PC-9 (cell line): Measurements from ENCODE around the gene PLK2. TPM values are rescaled to one million over a fixed set of nuclear protein-coding genes. Genes with fewer than 3 reads are reported as not detected.

Source experiments
- BruUV-seq: library from RNA; stranded (reverse); fragments of 400-500 nt; replicated peaks from 2 replicates; lab custom pipeline; 2021; lab: Mats Ljungman, UMichigan
- CTCF ChIA-PET: fragments of 300-600 bp; sonication (Branson Sonifier 250); formaldehyde crosslinking; loops from one replicate; lab custom pipeline; 2022; ENCODE audit warnings: antibody characterized with exemption; lab: Charles Lee
- POLR2A ChIA-PET: fragments of 300-600 bp; sonication (Branson Sonifier 250); formaldehyde crosslinking; loops from one replicate; lab custom pipeline; 2022; ENCODE audit warnings: antibody characterized with exemption; ENCODE audit not compliant: unreplicated experiment; lab: Charles Lee
- DNase-seq, 2 experiments: peaks; one replicate each; pipeline versions ENCODE4 v3.0.0 to v3.0.0-alpha.2; 2015 to 2022; ENCODE audit warnings: mixed read lengths in 1 of 2
- H2AFZ ChIP-seq: fragments of 200-600 bp; sonication (generic); 2 replicates; pipeline ENCODE4 v1.8.1; 2017; ENCODE audit warnings: antibody characterized with exemption
- H3F3A ChIP-seq: fragments of 200-600 bp; sonication (generic); 2 replicates; pipeline ENCODE4 v1.8.1; 2017; ENCODE audit warnings: antibody characterized with exemption, mild to moderate bottlenecking, low read depth; ENCODE audit not compliant: insufficient read depth
- H3K27ac ChIP-seq: fragments of 200-600 bp; sonication (generic); 2 replicates; pipeline ENCODE4 v1.6.1; 2016; ENCODE audit warnings: mixed run types
- H3K27me3 ChIP-seq: fragments of 200-600 bp; sonication (generic); 2 replicates; pipeline ENCODE4 v1.6.1; 2016; ENCODE audit warnings: low read depth, mixed run types; ENCODE audit not compliant: insufficient read depth
- H3K36me3 ChIP-seq: fragments of 200-600 bp; sonication (generic); 2 replicates; pipeline ENCODE4 v1.6.1; 2016; ENCODE audit warnings: low read depth, mixed run types
- H3K4me1 ChIP-seq: fragments of 200-600 bp; sonication (generic); replicated peaks from 2 replicates; pipeline ENCODE4 v1.6.1; 2016; ENCODE audit warnings: mixed run types; ENCODE audit not compliant: insufficient read depth
- H3K4me2 ChIP-seq: fragments of 200-600 bp; sonication (generic); 2 replicates; pipeline ENCODE4 v1.6.1; 2017; ENCODE audit warnings: mixed run types
- H3K4me3 ChIP-seq: fragments of 200-600 bp; sonication (generic); 2 replicates; pipeline ENCODE4 v1.6.1; 2016; ENCODE audit warnings: mixed run types
- H3K79me2 ChIP-seq: fragments of 200-600 bp; sonication (generic); 2 replicates; pipeline ENCODE4 v1.6.1; 2017; ENCODE audit warnings: low read depth, mixed run types
- H3K9me2 ChIP-seq: fragments of 200-600 bp; sonication (generic); 2 replicates; pipeline ENCODE4 v1.8.1; 2017; ENCODE audit warnings: mild to moderate bottlenecking; ENCODE audit not compliant: insufficient read depth
- H3K9me3 ChIP-seq: fragments of 200-600 bp; sonication (generic); 2 replicates; pipeline ENCODE4 v1.8.1; 2016; ENCODE audit warnings: low read depth; ENCODE audit not compliant: insufficient read depth
- H4K20me1 ChIP-seq: fragments of 200-600 bp; sonication (generic); 2 replicates; pipeline ENCODE4 v1.8.1; 2017; ENCODE audit not compliant: insufficient read depth
- CTCF ChIP-seq: fragments of 200-600 bp; sonication (generic); conservative IDR thresholded peaks from 2 replicates; pipeline ENCODE4 v1.6.1; 2017; ENCODE audit warnings: mixed run types, antibody characterized with exemption, mild to moderate bottlenecking, moderate library complexity
- EZH2 ChIP-seq: fragments of 200-600 bp; sonication (generic); IDR thresholded peaks from 2 replicates; pipeline ENCODE4 v1.8.0; 2017; ENCODE audit warnings: antibody characterized with exemption, low read depth
- intact Hi-C: fragments of 100-400 bp; cut with micrococcal nuclease; formaldehyde crosslinking; loops from one replicate; pipeline ENCODE4 v1.10.0; 2022; ENCODE audit not compliant: unreplicated experiment
- total RNA-seq: library from RNA; stranded (reverse); gene quantifications from 2 replicates; pipeline ENCODE4 v1.2.3, GENCODE V29; 2021

PLK2 gene
- total RNA-seq, 1 experiment from 2014 or later, result 508 TPM

- ChIA-PET POLR2A (no interaction called here), CTCF (no interaction called here)
- no TSS peak for BruUV-seq
- Histone ChIP-seq H3K27me3 (no peaks in the 10 kb centered on the region), H3K4me1 (no peaks in the 10 kb centered on the region), H3K36me3 (no peaks in the 10 kb centered on the region), H3K79me2 (no peaks in the 10 kb centered on the region), H3K4me2 (no peak overlapping the region), H3K4me3 (no peak overlapping the region), H3K9me2 (no peaks in the 10 kb centered on the region), H3K9me3 (no peaks in the 10 kb centered on the region), H2AFZ (no peak overlapping the region), H3K27ac (no peak overlapping the region), H4K20me1 (no peaks in the 10 kb centered on the region), H3F3A (no peaks in the 10 kb centered on the region)
- intact Hi-C loops, result no loop called here
- no peak for TF ChIP-seq EZH2
- TF ChIP-seq CTCF, result no peak
- DNase-seq, result no peak
Measured at GRCh38 chr5:58481828-58482227, 21.9 kb upstream of the PLK2 start.

GRCh38 chr5:58481066-58481676, 21.3 kb upstream of the PLK2 start:
- BruUV-seq, result no TSS peak
- H3K9me3 ChIP-seq, result no peaks in the 10 kb centered on the region
- H3K27me3 ChIP-seq, result no peaks in the 10 kb centered on the region
- intact Hi-C loops, result no loop called here
- ChIA-PET CTCF (no interaction called here), POLR2A (no interaction called here)
- H2AFZ ChIP-seq, result no peak overlapping the region
- H3K4me1 ChIP-seq, result no peaks in the 10 kb centered on the region
- no peaks in the 10 kb centered on the region for H3K79me2 ChIP-seq
- H3F3A ChIP-seq, result no peaks in the 10 kb centered on the region
- DNase-seq, result no peak
- no peak overlapping the region for H3K4me2 ChIP-seq
- H3K36me3 ChIP-seq, result no peaks in the 10 kb centered on the region
- no peaks in the 10 kb centered on the region for H3K9me2 ChIP-seq
- H3K27ac ChIP-seq, result no peak overlapping the region
- no peak for TF ChIP-seq CTCF
- no peak for TF ChIP-seq EZH2
- H4K20me1 ChIP-seq, result no peaks in the 10 kb centered on the region
- H3K4me3 ChIP-seq, result no peak overlapping the region

GRCh38 chr5:58477760-58478376, 18.0 kb upstream of the PLK2 start:
- Histone ChIP-seq H3K4me2 (no peak overlapping the region), H3K4me3 (no peak overlapping the region), H3F3A (no peaks in the 10 kb centered on the region), H2AFZ (no peak overlapping the region), H3K36me3 (no peaks in the 10 kb centered on the region), H3K27ac (no peak overlapping the region), H3K4me1 (no peaks in the 10 kb centered on the region), H3K9me2 (no peaks in the 10 kb centered on the region), H4K20me1 (no peaks in the 10 kb centered on the region), H3K9me3 (peaks cover 5% of the 10 kb centered on the region; the same call in 1 of the 2 replicates), H3K27me3 (no peaks in the 10 kb centered on the region), H3K79me2 (no peaks in the 10 kb centered on the region)
- intact Hi-C loops, result no loop called here
- BruUV-seq, result no TSS peak
- DNase-seq, result no peak
- POLR2A ChIA-PET, result no interaction called here
- peak; percentile 42; the same call in 1 of the 2 replicates for TF ChIP-seq CTCF
- TF ChIP-seq EZH2, result no peak
- CTCF ChIA-PET, result interaction anchor here (0.6 to 0.7 kb wide), 2 partner anchors 408 to 696 kb away, joined by 3 to 4 read pairs; no protein-coding TSS in a partner anchor
